ENCODE measurements around the gene ARHGAP31. TPM values are rescaled to one million over a fixed set of nuclear protein-coding genes. Genes with fewer than 3 reads are reported as not detected.

ARHGAP31 gene
- polyA plus RNA-seq, 1 donor from 2014 or later: 9.0 TPM

DNA sequence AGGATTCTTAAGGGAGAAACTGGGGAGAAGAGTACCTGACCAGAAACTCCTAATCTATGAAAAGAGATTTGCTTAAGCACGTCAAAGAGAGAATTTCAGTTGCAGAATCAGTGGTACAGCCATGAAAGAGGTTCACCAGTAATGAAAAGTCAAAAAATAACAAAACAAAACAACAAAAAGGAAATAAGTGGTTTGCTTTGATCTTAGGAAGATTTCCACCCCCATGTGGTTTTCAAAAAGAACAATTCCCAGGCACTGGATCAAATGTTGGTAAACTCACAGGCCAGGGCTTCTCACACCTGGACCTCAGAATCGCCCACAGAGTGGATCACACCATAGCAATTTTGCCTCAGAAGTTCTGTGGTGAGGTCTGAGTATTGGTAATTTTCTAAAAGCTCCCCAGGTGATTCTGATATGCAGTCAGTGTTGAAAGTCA is 101.8 kb downstream of the ARHGAP31 start:
- no peaks in the 10 kb centered on the region for H3K9me3 Mint-ChIP-seq
- H3K27ac Mint-ChIP-seq: peak overlapping the region in 2 of 3 donors; percentile 28 to 84
- H3K4me3 Mint-ChIP-seq: no peak overlapping the region
- no peaks in the 10 kb centered on the region for H3K27me3 Mint-ChIP-seq
- H3K4me1 Mint-ChIP-seq: peaks cover 0 to 11% (median 10%) of the 10 kb centered on the region in 3 donors
- H3K36me3 Mint-ChIP-seq: peaks cover 17% of the 10 kb centered on the region

DNA sequence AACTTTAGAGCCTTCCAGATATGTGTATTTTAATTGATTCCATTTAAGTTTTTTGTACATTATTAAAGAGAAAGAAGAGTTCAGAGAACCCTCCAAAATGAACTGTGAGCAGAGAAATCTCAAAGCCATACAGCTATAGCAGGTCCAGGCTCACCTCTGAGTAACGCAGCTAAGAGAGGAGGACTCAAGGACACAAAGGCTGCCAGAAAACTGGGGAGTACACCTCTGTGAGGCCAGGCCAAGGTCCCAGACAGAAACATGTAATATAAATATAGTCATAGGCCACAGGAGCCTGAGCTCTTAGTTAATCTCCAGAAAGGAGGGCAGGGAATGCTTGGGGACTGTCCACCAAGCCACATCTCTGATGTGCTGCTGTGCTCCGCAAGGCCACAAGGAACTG is 102.7 kb downstream of the ARHGAP31 start:
- Mint-ChIP-seq H3K27ac (peak overlapping the region in 1 of 3 donors; percentile 71), H3K4me1 (peaks cover 7 to 19% (median 17%) of the 10 kb centered on the region in 3 donors), H3K4me3 (no peak overlapping the region), H3K9me3 (no peaks in the 10 kb centered on the region), H3K27me3 (no peaks in the 10 kb centered on the region), H3K36me3 (peaks cover 17% of the 10 kb centered on the region)

DNA sequence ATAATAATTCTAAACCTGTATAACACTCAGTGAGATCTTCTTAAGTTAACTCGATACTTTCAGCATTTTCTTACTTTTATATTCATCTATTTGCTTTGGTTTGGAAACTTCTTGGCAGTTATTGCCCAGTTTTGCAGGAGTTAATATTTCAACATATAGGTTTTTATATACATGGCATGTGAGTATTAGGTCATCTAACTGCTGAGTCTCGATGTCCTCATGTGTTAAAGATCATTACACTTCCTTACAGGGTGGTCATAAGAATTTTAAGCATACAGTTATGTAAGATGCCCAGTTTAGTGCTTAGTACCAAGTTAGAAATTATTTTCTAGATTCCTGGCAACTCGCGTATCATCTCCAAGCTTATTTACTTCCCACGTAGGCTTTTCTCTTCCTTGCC is 106.3 kb downstream of the ARHGAP31 start:
- Mint-ChIP-seq H3K27me3 (no peaks in the 10 kb centered on the region), H3K27ac (peak overlapping the region in 2 of 3 donors; percentile 76 to 81), H3K4me1 (peaks cover 7 to 23% (median 15%) of the 10 kb centered on the region in 3 donors), H3K4me3 (peak overlapping the region in 2 of 4 donors; percentile 76 to 86), H3K36me3 (peaks cover 11% of the 10 kb centered on the region), H3K9me3 (no peaks in the 10 kb centered on the region)

DNA sequence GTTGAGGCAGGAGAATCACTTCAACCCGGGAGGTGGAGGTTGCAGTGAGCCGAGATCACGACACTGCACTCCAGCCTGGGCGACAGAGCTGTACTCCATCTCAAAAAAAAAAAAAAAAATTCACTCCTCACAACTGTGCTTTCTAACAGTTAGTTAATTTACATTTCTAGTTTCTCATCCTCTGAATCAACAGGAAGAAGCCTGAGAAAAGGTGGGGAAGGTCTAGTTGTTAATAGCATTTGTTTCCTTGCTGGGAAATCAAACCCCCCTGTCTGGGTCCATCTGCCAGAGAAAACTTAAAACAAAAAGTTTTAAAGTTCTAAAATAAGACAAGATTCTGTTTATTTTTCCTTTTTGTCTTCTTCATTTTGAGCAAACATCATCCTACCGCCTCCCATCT is 106.9 kb downstream of the ARHGAP31 start:
- Mint-ChIP-seq H3K36me3 (peaks cover 6% of the 10 kb centered on the region), H3K4me3 (peak overlapping the region; percentile 3 to 86 (median 46)), H3K27ac (peak overlapping the region; percentile 8 to 81 (median 76)), H3K4me1 (peaks cover 7 to 21% (median 16%) of the 10 kb centered on the region in 3 donors), H3K27me3 (no peaks in the 10 kb centered on the region), H3K9me3 (no peaks in the 10 kb centered on the region)

DNA sequence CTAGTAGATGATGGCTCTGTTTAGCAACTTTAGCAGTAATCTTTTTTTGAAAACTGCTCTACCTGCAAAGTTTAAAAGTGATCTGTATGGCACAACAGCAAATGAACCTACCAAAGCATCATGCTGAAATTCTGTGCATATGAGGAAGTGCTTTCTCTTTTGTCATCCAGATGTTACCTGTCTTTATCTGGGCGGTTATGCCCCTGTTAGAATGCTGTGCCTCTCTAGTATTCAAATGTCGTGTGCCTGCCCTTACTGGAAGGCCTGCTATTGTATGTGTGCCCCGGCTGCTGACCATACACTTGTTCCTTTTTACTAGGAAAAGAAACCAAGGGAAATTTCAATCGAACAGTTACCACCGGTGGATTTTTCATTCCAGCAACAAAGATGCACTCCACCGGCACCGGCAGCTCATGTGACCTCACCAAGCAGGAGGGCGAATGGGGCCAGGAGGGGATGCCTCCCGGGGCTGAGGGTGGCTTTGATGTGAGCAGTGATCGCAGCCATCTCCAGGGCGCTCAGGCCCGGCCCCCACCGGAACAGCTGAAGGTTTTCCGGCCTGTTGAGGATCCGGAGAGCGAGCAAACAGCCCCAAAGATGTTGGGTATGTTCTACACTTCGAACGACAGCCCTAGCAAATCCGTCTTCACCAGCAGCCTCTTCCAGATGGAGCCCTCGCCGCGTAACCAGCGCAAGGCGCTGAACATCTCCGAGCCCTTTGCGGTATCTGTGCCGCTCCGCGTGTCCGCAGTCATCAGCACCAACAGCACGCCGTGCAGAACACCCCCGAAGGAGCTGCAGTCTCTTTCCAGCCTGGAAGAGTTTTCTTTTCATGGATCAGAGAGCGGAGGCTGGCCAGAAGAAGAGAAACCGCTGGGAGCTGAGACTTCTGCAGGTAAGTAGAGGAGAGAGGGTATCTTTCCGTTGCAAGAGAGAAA is 107.6 kb downstream of the ARHGAP31 start:
- H3K36me3 Mint-ChIP-seq: peaks cover 9% of the 10 kb centered on the region
- no peaks in the 10 kb centered on the region for H3K9me3 Mint-ChIP-seq
- H3K4me3 Mint-ChIP-seq: peak overlapping the region; percentile 3 to 79 (median 46)
- peaks cover 7 to 21% (median 16%) of the 10 kb centered on the region in 3 donors for H3K4me1 Mint-ChIP-seq
- H3K27ac Mint-ChIP-seq: peak overlapping the region; percentile 8 to 81 (median 76)
- H3K27me3 Mint-ChIP-seq: no peaks in the 10 kb centered on the region

DNA sequence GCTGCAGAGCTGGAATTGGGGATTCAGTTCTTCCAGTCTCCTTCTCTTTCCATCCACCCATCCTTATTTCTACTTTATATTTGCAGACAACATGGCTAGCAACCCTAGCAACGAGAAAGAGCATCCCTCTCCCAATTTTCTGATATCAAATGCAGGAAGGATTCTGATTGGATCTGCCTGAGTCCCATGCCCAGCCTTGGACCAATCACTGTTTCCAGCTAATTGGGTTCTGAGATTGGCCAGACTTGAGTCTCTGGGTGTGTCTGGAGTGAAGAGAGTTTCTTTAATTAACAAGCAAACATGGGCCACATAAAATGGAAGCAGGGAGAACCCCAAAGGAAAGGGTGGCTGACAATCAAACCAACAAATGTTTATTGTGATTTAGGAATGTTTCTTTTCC is 108.6 kb downstream of the ARHGAP31 start:
- H3K9me3 Mint-ChIP-seq: no peaks in the 10 kb centered on the region
- peaks cover 10% of the 10 kb centered on the region for H3K36me3 Mint-ChIP-seq
- H3K4me1 Mint-ChIP-seq: peaks cover 7 to 27% (median 18%) of the 10 kb centered on the region in 3 donors
- peak overlapping the region in 2 of 3 donors; percentile 10 to 69 for H3K27ac Mint-ChIP-seq
- peak overlapping the region in 1 of 4 donors; percentile 79 for H3K4me3 Mint-ChIP-seq
- no peaks in the 10 kb centered on the region for H3K27me3 Mint-ChIP-seq

DNA sequence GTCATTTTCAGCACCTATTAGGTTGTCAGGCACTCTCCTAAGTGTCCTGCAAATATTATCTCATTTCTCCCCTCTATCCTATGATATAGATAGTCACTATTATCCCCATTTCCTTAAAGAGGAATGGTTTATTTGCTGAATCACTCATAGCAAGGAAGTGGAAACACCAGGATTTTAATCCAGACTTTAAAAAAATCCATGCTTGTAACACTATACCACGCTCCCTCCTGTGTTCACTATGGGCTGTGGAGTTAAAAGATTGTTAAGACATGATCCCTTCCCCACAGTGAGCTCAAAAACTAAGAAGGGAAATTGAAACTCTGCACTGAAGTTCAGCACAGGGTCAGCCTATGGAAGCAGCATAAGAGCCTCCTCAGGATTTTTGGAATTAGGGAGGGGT is 109.0 kb downstream of the ARHGAP31 start:
- H3K27me3 Mint-ChIP-seq: no peaks in the 10 kb centered on the region
- no peaks in the 10 kb centered on the region for H3K9me3 Mint-ChIP-seq
- peak overlapping the region in 2 of 3 donors; percentile 59 to 69 for H3K27ac Mint-ChIP-seq
- peaks cover 10% of the 10 kb centered on the region for H3K36me3 Mint-ChIP-seq
- peak overlapping the region in 1 of 4 donors; percentile 28 for H3K4me3 Mint-ChIP-seq
- H3K4me1 Mint-ChIP-seq: peaks cover 7 to 29% (median 18%) of the 10 kb centered on the region in 3 donors

DNA sequence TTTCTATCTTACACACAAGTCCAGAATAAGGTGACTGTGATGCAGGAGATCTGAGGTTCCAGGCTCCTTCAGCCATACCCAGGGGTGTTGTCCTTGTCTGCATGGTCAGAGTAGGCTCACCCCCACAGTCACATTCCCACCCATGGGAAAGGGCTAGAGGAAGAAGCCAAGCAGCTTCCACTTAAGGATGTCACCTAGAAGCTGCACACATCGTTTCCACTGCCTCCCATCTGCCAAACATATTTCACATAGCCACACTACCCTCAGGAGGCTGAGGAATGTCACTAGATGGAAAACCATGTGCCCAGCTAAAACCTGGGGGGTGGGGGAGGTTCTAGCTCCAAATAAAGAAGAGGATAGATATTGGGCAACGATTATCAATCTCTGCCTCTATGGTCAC is 111.1 kb downstream of the ARHGAP31 start:
- H3K4me3 Mint-ChIP-seq: no peak overlapping the region
- peaks cover 7% of the 10 kb centered on the region for H3K36me3 Mint-ChIP-seq
- peaks cover 7 to 39% (median 20%) of the 10 kb centered on the region in 3 donors for H3K4me1 Mint-ChIP-seq
- no peak overlapping the region for H3K27ac Mint-ChIP-seq
- H3K9me3 Mint-ChIP-seq: no peaks in the 10 kb centered on the region
- H3K27me3 Mint-ChIP-seq: no peaks in the 10 kb centered on the region

DNA sequence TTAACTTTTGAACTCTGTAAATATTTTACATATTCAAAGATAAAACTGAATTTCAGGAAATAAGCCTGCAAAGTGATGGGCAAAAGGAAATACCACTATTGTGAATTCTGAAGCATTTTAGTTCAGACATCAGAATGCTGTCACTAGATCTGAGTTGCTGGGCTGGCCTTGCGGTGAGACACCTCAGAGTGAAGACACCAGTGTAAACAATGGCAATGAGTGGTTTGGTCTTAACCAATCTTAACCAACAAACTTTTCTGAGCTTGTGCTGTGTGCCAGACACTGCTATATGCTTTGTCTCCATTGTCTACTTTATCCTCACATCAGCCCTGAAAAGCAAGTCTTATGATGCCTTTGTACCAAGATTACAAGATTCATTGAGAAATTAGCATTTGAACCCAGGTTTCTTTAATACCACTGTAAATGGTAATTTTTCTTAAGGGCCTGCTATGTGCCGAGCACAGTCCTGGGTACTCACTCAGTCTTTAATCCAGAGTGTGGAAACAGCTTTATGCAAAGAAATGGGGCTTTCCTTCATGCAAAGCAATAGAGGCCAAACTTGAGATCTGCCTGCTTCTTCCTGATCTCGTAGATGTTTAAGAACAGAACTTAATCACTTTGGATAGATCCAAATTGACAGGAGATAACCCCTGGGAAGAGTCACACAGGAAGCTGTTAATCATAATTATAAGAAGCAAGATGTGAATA is 114.2 kb downstream of the ARHGAP31 start:
- peak overlapping the region in 1 of 4 donors; percentile 39 for H3K4me3 Mint-ChIP-seq
- H3K27me3 Mint-ChIP-seq: no peaks in the 10 kb centered on the region
- H3K4me1 Mint-ChIP-seq: peaks cover 0 to 23% (median 7%) of the 10 kb centered on the region in 3 donors
- H3K27ac Mint-ChIP-seq: peak overlapping the region in 2 of 3 donors; percentile 44 to 50
- no peaks in the 10 kb centered on the region for H3K9me3 Mint-ChIP-seq
- H3K36me3 Mint-ChIP-seq: peaks cover 16% of the 10 kb centered on the region

DNA sequence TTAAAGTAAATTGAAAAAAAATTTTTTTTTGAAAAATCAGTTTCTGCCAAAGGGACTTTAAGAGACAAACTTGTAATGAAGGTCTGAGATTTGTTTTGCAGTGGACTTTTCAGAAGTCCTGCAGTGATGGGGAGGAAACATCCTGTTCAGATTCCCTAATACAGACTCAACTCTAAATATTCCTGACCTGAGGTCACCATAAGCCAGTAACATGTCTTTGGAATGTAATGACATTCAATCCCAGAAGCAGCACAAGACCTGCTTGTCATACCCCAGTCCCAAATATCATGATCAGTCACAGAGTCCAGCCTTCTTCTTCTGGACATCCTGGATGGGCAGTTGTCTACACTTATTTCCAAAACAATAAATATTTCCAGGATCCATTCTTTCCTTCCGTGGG is 115.7 kb downstream of the ARHGAP31 start:
- H3K36me3 Mint-ChIP-seq: peaks cover 16% of the 10 kb centered on the region
- H3K9me3 Mint-ChIP-seq: no peaks in the 10 kb centered on the region
- H3K27ac Mint-ChIP-seq: no peak overlapping the region
- peaks cover 0 to 21% (median 7%) of the 10 kb centered on the region in 3 donors for H3K4me1 Mint-ChIP-seq
- H3K27me3 Mint-ChIP-seq: no peaks in the 10 kb centered on the region
- no peak overlapping the region for H3K4me3 Mint-ChIP-seq

DNA sequence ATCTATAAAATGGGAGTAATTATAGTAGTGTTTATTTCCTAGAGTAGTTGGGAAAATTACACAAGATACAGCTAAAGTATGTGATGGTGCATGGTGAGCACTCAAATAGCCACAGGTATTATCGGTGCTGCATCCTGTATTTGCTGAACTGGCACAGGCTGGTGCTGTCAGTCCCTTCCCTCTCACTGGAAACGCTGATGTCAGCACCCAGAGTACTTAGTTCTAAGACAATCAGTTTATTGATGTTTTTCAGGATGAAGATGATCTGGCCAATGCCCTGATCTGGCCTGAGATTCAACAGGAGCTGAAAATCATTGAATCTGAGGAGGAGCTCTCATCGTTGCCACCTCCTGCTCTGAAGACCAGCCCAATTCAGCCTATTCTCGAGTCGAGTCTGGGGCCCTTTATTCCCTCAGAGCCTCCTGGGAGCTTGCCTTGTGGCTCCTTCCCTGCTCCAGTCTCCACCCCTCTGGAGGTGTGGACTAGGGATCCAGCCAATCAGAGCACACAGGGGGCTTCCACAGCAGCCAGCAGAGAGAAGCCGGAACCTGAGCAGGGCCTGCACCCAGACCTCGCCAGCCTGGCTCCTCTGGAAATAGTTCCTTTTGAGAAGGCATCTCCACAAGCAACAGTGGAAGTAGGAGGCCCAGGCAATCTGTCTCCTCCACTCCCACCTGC is 119.6 kb downstream of the ARHGAP31 start:
- peak overlapping the region in 1 of 3 donors; percentile 73 for H3K27ac Mint-ChIP-seq

DNA sequence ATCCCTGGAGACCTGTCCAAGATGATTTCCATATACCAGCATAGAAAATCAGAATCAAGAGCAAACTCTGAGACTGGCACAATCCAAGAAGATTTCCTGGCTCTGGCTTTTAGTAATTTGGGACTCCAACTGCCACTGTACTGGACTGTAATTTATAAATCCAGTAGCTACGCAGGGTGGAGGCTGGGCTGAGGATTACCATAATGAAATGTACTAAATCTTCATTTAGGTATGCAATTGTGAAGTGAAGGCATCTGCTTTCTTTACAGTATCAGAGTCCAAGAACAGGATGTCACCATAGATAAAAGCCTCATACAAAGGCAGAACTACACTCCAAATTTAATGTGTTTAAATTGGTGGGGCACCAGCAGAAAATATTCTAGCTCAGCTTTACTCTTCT is 122.7 kb downstream of the ARHGAP31 start:
- H3K36me3 Mint-ChIP-seq: no peaks in the 10 kb centered on the region
- no peaks in the 10 kb centered on the region for H3K9me3 Mint-ChIP-seq
- H3K4me1 Mint-ChIP-seq: peaks cover 0 to 3% (median 0%) of the 10 kb centered on the region in 3 donors
- no peaks in the 10 kb centered on the region for H3K27me3 Mint-ChIP-seq
- peak overlapping the region in 2 of 3 donors; percentile 46 to 47 for H3K27ac Mint-ChIP-seq
- no peak overlapping the region for H3K4me3 Mint-ChIP-seq

More for the DNA sequence above, 119.6 kb downstream of the ARHGAP31 start:
- H3K4me3 Mint-ChIP-seq: no peak overlapping the region
- H3K27me3 Mint-ChIP-seq: no peaks in the 10 kb centered on the region
- H3K4me1 Mint-ChIP-seq: peaks cover 0 to 7% (median under 1%) of the 10 kb centered on the region in 3 donors
- H3K9me3 Mint-ChIP-seq: no peaks in the 10 kb centered on the region
- peaks cover 12% of the 10 kb centered on the region for H3K36me3 Mint-ChIP-seq

DNA sequence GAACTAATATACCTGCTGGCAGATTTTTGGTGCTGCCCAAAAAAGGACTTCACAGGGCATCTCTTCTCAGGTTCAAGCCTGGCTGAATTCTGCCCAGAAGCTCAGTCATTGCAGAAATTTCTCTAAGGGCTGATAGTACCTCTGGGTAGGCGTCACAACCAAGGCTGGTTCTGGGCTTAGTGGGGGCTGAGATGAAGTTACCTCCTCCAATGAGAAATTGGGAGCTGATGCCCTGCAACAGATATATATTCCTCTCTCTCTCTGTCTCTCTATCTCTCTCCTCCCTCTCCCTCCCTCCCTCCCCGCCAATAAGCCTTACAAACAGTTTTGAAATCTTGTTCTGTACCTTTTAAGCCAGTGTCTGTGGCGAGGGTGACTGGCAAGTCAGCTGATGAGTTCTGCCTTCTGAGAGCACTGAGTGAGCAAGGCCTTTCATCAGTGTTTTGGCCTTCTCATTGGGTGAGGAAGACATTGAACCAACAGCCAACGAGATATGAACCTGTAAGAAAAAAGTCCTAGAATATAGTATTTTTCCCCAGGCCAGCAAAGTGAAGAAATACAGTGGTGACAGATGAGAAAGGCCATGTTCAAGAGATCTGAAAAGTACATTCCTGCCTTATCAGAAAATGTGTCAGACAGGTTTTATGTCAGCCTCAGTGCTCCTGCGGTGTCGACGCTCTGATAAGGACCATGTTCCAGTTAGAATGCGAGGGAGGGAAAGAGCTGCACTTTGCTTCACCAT is 123.8 kb downstream of the ARHGAP31 start:
- H3K9me3 Mint-ChIP-seq: no peaks in the 10 kb centered on the region
- no peaks in the 10 kb centered on the region for H3K27me3 Mint-ChIP-seq
- no peak overlapping the region for H3K27ac Mint-ChIP-seq
- peaks cover 0 to 5% (median 3%) of the 10 kb centered on the region in 3 donors for H3K4me1 Mint-ChIP-seq
- H3K36me3 Mint-ChIP-seq: no peaks in the 10 kb centered on the region
- no peak overlapping the region for H3K4me3 Mint-ChIP-seq

DNA sequence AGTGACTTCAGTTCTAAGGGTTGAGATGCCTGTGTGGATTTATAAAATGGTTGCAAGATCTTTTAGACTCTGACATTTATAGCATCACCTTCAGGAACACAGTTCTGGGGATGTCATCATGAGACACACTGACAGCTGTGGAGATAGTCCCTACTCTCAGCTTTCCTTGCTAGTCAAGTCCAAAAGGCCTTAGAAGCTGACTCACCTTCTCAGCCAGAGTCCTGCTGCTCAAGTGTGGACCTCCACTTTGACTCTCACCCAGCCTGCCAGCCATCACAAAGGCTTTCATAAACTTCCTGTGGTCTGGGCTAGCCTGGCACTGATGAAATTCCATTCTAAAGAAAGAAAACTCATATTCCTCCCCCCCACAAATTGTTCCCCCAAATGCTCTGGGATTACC is 124.5 kb downstream of the ARHGAP31 start:
- no peak overlapping the region for H3K4me3 Mint-ChIP-seq

More for the DNA sequence above, 124.5 kb downstream of the ARHGAP31 start:
- no peaks in the 10 kb centered on the region for H3K27me3 Mint-ChIP-seq
- H3K27ac Mint-ChIP-seq: peak overlapping the region in 1 of 3 donors; percentile 53
- H3K9me3 Mint-ChIP-seq: no peaks in the 10 kb centered on the region
- peaks cover 0 to 5% (median 4%) of the 10 kb centered on the region in 3 donors for H3K4me1 Mint-ChIP-seq
- peaks cover 2% of the 10 kb centered on the region for H3K36me3 Mint-ChIP-seq

All from IgD-negative memory B cell (primary cell).